ENCODE data around the gene GPRC5B.

GPRC5B gene

GRCh38 chr16:19885451-19886072 lies 914 bp upstream of the GPRC5B start:
- Mint-ChIP-seq H3K4me1 (peaks cover 17 to 41% of the 10 kb centered on the region in 2 donors), H3K4me3 (peak overlapping the region; percentile 79 to 87), H3K27ac (peak overlapping the region; percentile 48), H3K27me3 (peaks cover 48 to 59% of the 10 kb centered on the region in 2 donors), H3K9me3 (no peaks in the 10 kb centered on the region), H3K36me3 (no peaks in the 10 kb centered on the region)
- ATAC-seq (replicated peaks) (peak; percentile 29 to 33), DNase-seq (no peak)

GRCh38 chr16:19883966-19884485 lies 622 bp downstream of the GPRC5B start:
- peaks cover 17 to 41% of the 10 kb centered on the region in 2 donors for H3K4me1 Mint-ChIP-seq
- no peak overlapping the region for H3K27ac Mint-ChIP-seq
- no peak for ATAC-seq (replicated peaks)
- H3K27me3 Mint-ChIP-seq = peaks cover 47 to 68% of the 10 kb centered on the region in 2 donors
- peak overlapping the region; percentile 74 to 79 for H3K4me3 Mint-ChIP-seq
- H3K36me3 Mint-ChIP-seq = no peaks in the 10 kb centered on the region
- H3K9me3 Mint-ChIP-seq = no peaks in the 10 kb centered on the region
- no peak for DNase-seq

GRCh38 chr16:19883296-19883965 lies 1.2 kb downstream of the GPRC5B start:
- peak overlapping the region in 1 of 2 donors; percentile 47 for H3K4me3 Mint-ChIP-seq
- DNase-seq (no peak), ATAC-seq (replicated peaks) (no peak)
- H3K9me3 Mint-ChIP-seq = no peaks in the 10 kb centered on the region
- H3K36me3 Mint-ChIP-seq = no peaks in the 10 kb centered on the region
- H3K27me3 Mint-ChIP-seq = peaks cover 45 to 68% of the 10 kb centered on the region in 2 donors
- H3K4me1 Mint-ChIP-seq = peaks cover 17 to 41% of the 10 kb centered on the region in 2 donors
- no peak overlapping the region for H3K27ac Mint-ChIP-seq

- Mint-ChIP-seq H3K4me1 (peaks cover 17 to 41% of the 10 kb centered on the region in 2 donors), H3K36me3 (no peaks in the 10 kb centered on the region), H3K9me3 (no peaks in the 10 kb centered on the region), H3K27ac (no peak overlapping the region), H3K4me3 (no peak overlapping the region), H3K27me3 (peaks cover 45 to 68% of the 10 kb centered on the region in 2 donors)
- ATAC-seq (replicated peaks) = no peak
- no peak for DNase-seq
These were observed 2.0 kb downstream of the GPRC5B start for GRCh38 chr16:19882646-19883045.

- H3K36me3 Mint-ChIP-seq = no peaks in the 10 kb centered on the region
- no peak overlapping the region for H3K27ac Mint-ChIP-seq
- no peak overlapping the region for H3K4me3 Mint-ChIP-seq
- DNase-seq (no peak), ATAC-seq (replicated peaks) (no peak)
- H3K4me1 Mint-ChIP-seq = peaks cover 17 to 41% of the 10 kb centered on the region in 2 donors
- no peaks in the 10 kb centered on the region for H3K9me3 Mint-ChIP-seq
- peaks cover 45 to 68% of the 10 kb centered on the region in 2 donors for H3K27me3 Mint-ChIP-seq
These were observed 2.5 kb downstream of the GPRC5B start for GRCh38 chr16:19882186-19882585.

- no peak for ATAC-seq (replicated peaks)
- DNase-seq = no peak
- no peaks in the 10 kb centered on the region for H3K36me3 Mint-ChIP-seq
- H3K9me3 Mint-ChIP-seq = no peaks in the 10 kb centered on the region
- H3K27ac Mint-ChIP-seq = no peak overlapping the region
- peaks cover 17 to 41% of the 10 kb centered on the region in 2 donors for H3K4me1 Mint-ChIP-seq
- H3K27me3 Mint-ChIP-seq = peaks cover 46 to 69% of the 10 kb centered on the region in 2 donors
- H3K4me3 Mint-ChIP-seq = no peak overlapping the region
These were observed 2.9 kb downstream of the GPRC5B start for GRCh38 chr16:19881783-19882182.

GRCh38 chr16:19881028-19881427 lies 3.6 kb downstream of the GPRC5B start:
- H3K27ac Mint-ChIP-seq = no peak overlapping the region
- no peak overlapping the region for H3K4me3 Mint-ChIP-seq
- H3K9me3 Mint-ChIP-seq = no peaks in the 10 kb centered on the region
- DNase-seq (no peak), ATAC-seq (replicated peaks) (no peak)
- no peaks in the 10 kb centered on the region for H3K36me3 Mint-ChIP-seq
- H3K4me1 Mint-ChIP-seq = peaks cover 14 to 35% of the 10 kb centered on the region in 2 donors
- peaks cover 49 to 71% of the 10 kb centered on the region in 2 donors for H3K27me3 Mint-ChIP-seq

GRCh38 chr16:19879241-19879792 lies 5.3 kb downstream of the GPRC5B start:
- no peaks in the 10 kb centered on the region for H3K9me3 Mint-ChIP-seq
- peaks cover 4 to 25% of the 10 kb centered on the region in 2 donors for H3K4me1 Mint-ChIP-seq
- no peak for ATAC-seq (replicated peaks)
- H3K27me3 Mint-ChIP-seq = peaks cover 39 to 64% of the 10 kb centered on the region in 2 donors
- no peaks in the 10 kb centered on the region for H3K36me3 Mint-ChIP-seq
- no peak overlapping the region for H3K27ac Mint-ChIP-seq
- DNase-seq = no peak
- H3K4me3 Mint-ChIP-seq = no peak overlapping the region

- Mint-ChIP-seq H3K36me3 (no peaks in the 10 kb centered on the region), H3K27ac (no peak overlapping the region), H3K4me3 (no peak overlapping the region), H3K9me3 (no peaks in the 10 kb centered on the region), H3K4me1 (peaks cover 4 to 21% of the 10 kb centered on the region in 2 donors), H3K27me3 (peaks cover 39 to 64% of the 10 kb centered on the region in 2 donors)
- ATAC-seq (replicated peaks) = no peak
- DNase-seq = no peak
These were observed 5.9 kb downstream of the GPRC5B start for GRCh38 chr16:19878757-19879156.

GRCh38 chr16:19876501-19877059 lies 8.1 kb downstream of the GPRC5B start:
- ATAC-seq (replicated peaks) (no peak), DNase-seq (no peak)
- H3K4me3 Mint-ChIP-seq = no peak overlapping the region
- H3K27ac Mint-ChIP-seq = no peak overlapping the region
- no peaks in the 10 kb centered on the region for H3K36me3 Mint-ChIP-seq
- peaks cover 4 to 9% of the 10 kb centered on the region in 2 donors for H3K4me1 Mint-ChIP-seq
- H3K27me3 Mint-ChIP-seq = peaks cover 24 to 42% of the 10 kb centered on the region in 2 donors
- no peaks in the 10 kb centered on the region for H3K9me3 Mint-ChIP-seq

- H3K4me1 Mint-ChIP-seq = peaks cover 4 to 9% of the 10 kb centered on the region in 2 donors
- H3K27me3 Mint-ChIP-seq = peaks cover 21 to 36% of the 10 kb centered on the region in 2 donors
- no peak for DNase-seq
- no peak overlapping the region for H3K27ac Mint-ChIP-seq
- H3K9me3 Mint-ChIP-seq = no peaks in the 10 kb centered on the region
- ATAC-seq (replicated peaks) = no peak
- no peak overlapping the region for H3K4me3 Mint-ChIP-seq
- H3K36me3 Mint-ChIP-seq = no peaks in the 10 kb centered on the region
These were observed 8.7 kb downstream of the GPRC5B start for GRCh38 chr16:19875900-19876299.

- Mint-ChIP-seq H3K36me3 (no peaks in the 10 kb centered on the region), H3K27me3 (peaks cover 17 to 31% of the 10 kb centered on the region in 2 donors), H3K4me3 (no peak overlapping the region), H3K9me3 (no peaks in the 10 kb centered on the region), H3K4me1 (peaks cover 4 to 9% of the 10 kb centered on the region in 2 donors), H3K27ac (no peak overlapping the region)
- ATAC-seq (replicated peaks) = no peak
- no peak for DNase-seq
These were observed 9.6 kb downstream of the GPRC5B start for GRCh38 chr16:19874851-19875546.

GRCh38 chr16:19874026-19874425 lies 10.6 kb downstream of the GPRC5B start:
- peak; percentile 14 to 16 for ATAC-seq (replicated peaks)
- no peak for DNase-seq
- Mint-ChIP-seq H3K36me3 (no peaks in the 10 kb centered on the region), H3K27ac (no peak overlapping the region), H3K4me1 (peaks cover 4 to 9% of the 10 kb centered on the region in 2 donors), H3K27me3 (peaks cover 17 to 24% of the 10 kb centered on the region in 2 donors), H3K4me3 (no peak overlapping the region), H3K9me3 (no peaks in the 10 kb centered on the region)

GRCh38 chr16:19872935-19873334 lies 11.7 kb downstream of the GPRC5B start:
- Mint-ChIP-seq H3K4me3 (no peak overlapping the region), H3K27ac (no peak overlapping the region), H3K27me3 (peaks cover 21 to 30% of the 10 kb centered on the region in 2 donors), H3K4me1 (peaks cover 4 to 9% of the 10 kb centered on the region in 2 donors), H3K9me3 (no peaks in the 10 kb centered on the region), H3K36me3 (no peaks in the 10 kb centered on the region)
- ATAC-seq (replicated peaks) (no peak), DNase-seq (no peak)
